Liver (tissue), 9 donors: Measurements from ENCODE around the gene CXCL1. TPM values are rescaled to one million over a fixed set of nuclear protein-coding genes. Genes with fewer than 3 reads are reported as not detected.

Experiments
- DNase-seq: peaks from one replicate; pipeline ENCODE4 v3.0.0-alpha.2; 2017; ENCODE audit warnings: low spot score
- H3K27ac ChIP-seq, 2 donors: one replicate each; pipeline ENCODE4 v1.7.0; 2013; ENCODE audit warnings: inconsistent platforms in 2 of 2, low read length in 2 of 2, control low read depth in 1 of 2, low read depth in 1 of 2, mild to moderate bottlenecking in 1 of 2
- H3K27me3 ChIP-seq, 4 donors: one replicate each; pipeline versions ENCODE4 v1.6.1 to v1.7.0; 2013; ENCODE audit warnings: low read length in 3 of 4, inconsistent platforms in 1 of 4, mild to moderate bottlenecking in 1 of 4, moderate library complexity in 1 of 4; ENCODE audit not compliant: control insufficient read depth in 4 of 4, insufficient read depth in 4 of 4
- H3K36me3 ChIP-seq, 4 donors: one replicate each; pipeline versions ENCODE4 v1.6.1 to v1.7.0; 2013; ENCODE audit warnings: low read length in 3 of 4, mild to moderate bottlenecking in 3 of 4, low read depth in 1 of 4, moderate library complexity in 1 of 4; ENCODE audit not compliant: control insufficient read depth in 4 of 4, insufficient read depth in 3 of 4
- H3K4me1 ChIP-seq, 4 donors: one replicate each; pipeline versions ENCODE4 v1.6.1 to v1.7.0; 2013; ENCODE audit warnings: low read length in 3 of 4, mild to moderate bottlenecking in 3 of 4, moderate library complexity in 1 of 4; ENCODE audit not compliant: control insufficient read depth in 4 of 4, insufficient read depth in 4 of 4
- H3K4me3 ChIP-seq, 3 donors: one replicate each; pipeline versions ENCODE4 v1.6.1 to v1.7.0; 2013; ENCODE audit warnings: low read length in 3 of 3, control low read depth in 1 of 3, low read depth in 1 of 3, mild to moderate bottlenecking in 1 of 3
- H3K9ac ChIP-seq, 2 donors: one replicate each; pipeline ENCODE4 v1.7.0; 2013; ENCODE audit warnings: low read length in 2 of 2, mild to moderate bottlenecking in 2 of 2, moderate library complexity in 2 of 2, control low read depth in 1 of 2, low read depth in 1 of 2
- H3K9me3 ChIP-seq, 4 donors: one replicate each; pipeline versions ENCODE4 v1.6.1 to v1.7.0; 2013; ENCODE audit warnings: low read length in 3 of 4; ENCODE audit not compliant: control insufficient read depth in 4 of 4
- FOXA1 ChIP-seq: IDR thresholded peaks from 2 replicates; pipeline ENCODE4 v1.6.1; 2016; ENCODE audit warnings: antibody characterized with exemption
- FOXA2 ChIP-seq: IDR thresholded peaks from 2 replicates; pipeline ENCODE4 v1.6.1; 2016; ENCODE audit warnings: antibody characterized with exemption
- GABPA ChIP-seq, 2 donors: IDR thresholded peaks in 1 of 2; conservative IDR thresholded peaks in 1 of 2; 2 replicates each; pipeline ENCODE4 v1.6.1; 2016; ENCODE audit warnings: antibody characterized with exemption in 2 of 2, mild to moderate bottlenecking in 1 of 2, moderate library complexity in 1 of 2
- HNF4A ChIP-seq, 2 donors: conservative IDR thresholded peaks; 2 replicates each; pipeline ENCODE4 v1.6.1; 2016; ENCODE audit warnings: antibody characterized with exemption in 2 of 2, mild to moderate bottlenecking in 2 of 2
- HNF4G ChIP-seq: IDR thresholded peaks from 2 replicates; pipeline ENCODE4 v1.6.1; 2016; ENCODE audit warnings: antibody characterized with exemption
- NR2F2 ChIP-seq: IDR thresholded peaks from 2 replicates; pipeline ENCODE4 v1.6.1; 2016; ENCODE audit warnings: antibody characterized with exemption
- RXRA ChIP-seq, 2 donors: IDR thresholded peaks; 2 replicates each; pipeline ENCODE4 v1.6.1; 2017 to 2018; ENCODE audit warnings: antibody characterized with exemption in 2 of 2, mild to moderate bottlenecking in 1 of 2
- SP1 ChIP-seq: IDR thresholded peaks from 2 replicates; pipeline ENCODE4 v1.6.1; 2018; ENCODE audit warnings: antibody characterized with exemption, mild to moderate bottlenecking
- TAF1 ChIP-seq: conservative IDR thresholded peaks from 2 replicates; pipeline ENCODE4 v1.6.1; 2016; ENCODE audit warnings: antibody characterized with exemption, mild to moderate bottlenecking
- YY1 ChIP-seq: IDR thresholded peaks from 2 replicates; pipeline ENCODE4 v1.6.1; 2016; ENCODE audit warnings: antibody characterized with exemption, mild to moderate bottlenecking
- WGBS: extraction: QIAGEN DNeasy Blood & Tissue Kit; methylation state at CpG from one replicate; pipeline ENCODE4 v1.1.7; 2013; 5-methylcytosine and 5-hydroxymethylcytosine counted together
- polyA plus RNA-seq, 2 donors: library from polyadenylated mRNA; stranded (reverse) in 1 of 2; unstranded in 1 of 2; fragments of 200-250 nt in 1 of 2; fragments of >200 nt in 1 of 2; fragmentation: Nextera tagmentation in 1 of 2; extraction: Ambion mirVana in 1 of 2; gene quantifications; one replicate each; pipeline versions ENCODE4 v1.2.1 to v1.2.3, GENCODE V29; 2013 to 2015
- total RNA-seq, 2 donors: library from RNA; depleted of rRNA; stranded (reverse); fragments of >200 nt; gene quantifications; one replicate each; pipeline ENCODE4 v1.2.3, GENCODE V29; 2014
- TF ChIP-seq, protein P1 (sequence below): IDR thresholded peaks from 2 replicates; pipeline ENCODE4 v1.6.1; 2016; ENCODE audit warnings: antibody characterized with exemption
- TF ChIP-seq, protein P2 (sequence below): IDR thresholded peaks from 2 replicates; pipeline ENCODE4 v1.6.1; 2016; ENCODE audit warnings: antibody characterized with exemption
- TF ChIP-seq, protein P3 (sequence below): fragments of 150-350 bp; IDR thresholded peaks from 2 replicates; pipeline ENCODE4 v1.5.1; 2017; ENCODE audit warnings: improper control_type of control experiment, low read depth, low read length; ENCODE audit not compliant: missing input control
- TF ChIP-seq, protein P4 (sequence below): IDR thresholded peaks from 2 replicates; pipeline ENCODE4 v1.6.1; 2016; ENCODE audit warnings: antibody characterized with exemption
- donor health status: healthy.
- donor health status: healthy.
- donor health status: healthy.
- donor health status: healthy.
- donor health status: healthy.

The CXCL1 gene
- total and polyA plus RNA-seq, 4 donors, result 0.97 to 4.2 (median 2.8) TPM; not detected in 1

DNA sequence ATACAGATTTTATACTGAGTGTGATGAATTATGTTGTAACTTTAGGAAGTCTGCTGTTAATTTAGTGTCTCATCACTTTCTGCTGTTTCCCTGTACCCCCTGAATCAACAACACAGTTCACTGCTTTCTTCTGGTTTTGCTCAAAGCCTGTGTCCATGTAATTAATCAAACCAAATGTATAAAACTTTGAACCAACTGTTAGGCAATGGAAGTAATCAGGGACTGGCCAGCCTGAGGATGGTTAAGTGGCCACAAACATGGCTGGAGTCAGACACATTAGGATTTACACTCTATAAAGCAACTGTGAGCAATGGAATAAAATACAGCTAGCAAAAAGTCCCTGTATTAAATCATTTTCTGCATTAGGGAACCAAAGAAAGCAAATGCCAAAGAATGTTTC lies 42.6 kb downstream of the CXCL1 start:
- Histone ChIP-seq H3K9ac (no peak overlapping the region), H3K27me3 (no peaks in the 10 kb centered on the region), H3K4me3 (no peak overlapping the region), H3K27ac (no peak overlapping the region), H3K9me3 (no peaks in the 10 kb centered on the region), H3K4me1 (no peaks in the 10 kb centered on the region), H3K36me3 (no peaks in the 10 kb centered on the region)
- DNase-seq, result no peak
- TF ChIP-seq TAF1 (no peak), FOXA1 (no peak), YY1 (no peak), SP1 (no peak), HNF4A (conservative IDR thresholded peaks at IDR 0.05) (no peak), RXRA (IDR thresholded peaks at IDR 0.05) (no peak)
- TF ChIP-seq, protein P1, sequence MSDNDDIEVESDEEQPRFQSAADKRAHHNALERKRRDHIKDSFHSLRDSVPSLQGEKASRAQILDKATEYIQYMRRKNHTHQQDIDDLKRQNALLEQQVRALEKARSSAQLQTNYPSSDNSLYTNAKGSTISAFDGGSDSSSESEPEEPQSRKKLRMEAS, result no peak
- TF ChIP-seq, protein P2, sequence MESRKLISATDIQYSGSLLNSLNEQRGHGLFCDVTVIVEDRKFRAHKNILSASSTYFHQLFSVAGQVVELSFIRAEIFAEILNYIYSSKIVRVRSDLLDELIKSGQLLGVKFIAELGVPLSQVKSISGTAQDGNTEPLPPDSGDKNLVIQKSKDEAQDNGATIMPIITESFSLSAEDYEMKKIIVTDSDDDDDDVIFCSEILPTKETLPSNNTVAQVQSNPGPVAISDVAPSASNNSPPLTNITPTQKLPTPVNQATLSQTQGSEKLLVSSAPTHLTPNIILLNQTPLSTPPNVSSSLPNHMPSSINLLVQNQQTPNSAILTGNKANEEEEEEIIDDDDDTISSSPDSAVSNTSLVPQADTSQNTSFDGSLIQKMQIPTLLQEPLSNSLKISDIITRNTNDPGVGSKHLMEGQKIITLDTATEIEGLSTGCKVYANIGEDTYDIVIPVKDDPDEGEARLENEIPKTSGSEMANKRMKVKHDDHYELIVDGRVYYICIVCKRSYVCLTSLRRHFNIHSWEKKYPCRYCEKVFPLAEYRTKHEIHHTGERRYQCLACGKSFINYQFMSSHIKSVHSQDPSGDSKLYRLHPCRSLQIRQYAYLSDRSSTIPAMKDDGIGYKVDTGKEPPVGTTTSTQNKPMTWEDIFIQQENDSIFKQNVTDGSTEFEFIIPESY, result no peak

DNA sequence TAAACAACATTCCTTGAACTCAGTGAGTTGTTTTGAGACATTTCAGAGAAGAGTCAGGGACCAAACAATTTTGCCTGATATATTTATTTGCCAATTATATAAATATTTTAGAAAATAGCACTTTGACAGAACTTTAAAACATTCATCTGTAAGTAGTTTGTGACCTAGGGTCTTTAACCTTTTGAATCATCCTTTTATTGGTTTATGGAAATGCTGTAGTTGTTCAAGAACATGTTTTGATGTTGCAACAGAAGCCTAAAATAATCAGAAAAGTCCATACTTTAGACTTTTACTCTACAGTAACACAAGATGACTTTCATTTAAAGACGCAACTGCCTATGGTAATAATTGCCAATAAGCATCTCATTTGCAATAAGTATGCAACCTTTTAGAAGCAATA lies 43.0 kb downstream of the CXCL1 start:
- no peaks in the 10 kb centered on the region for H3K4me1 ChIP-seq
- TF ChIP-seq, protein P2, result no peak
- TF ChIP-seq FOXA2 (no peak), FOXA1 (no peak), RXRA (IDR thresholded peaks at IDR 0.05) (no peak), GABPA (IDR thresholded peaks at IDR 0.05 in 1 of 2, conservative IDR thresholded peaks at IDR 0.05 in 1 of 2) (no peak), NR2F2 (no peak), HNF4G (no peak), YY1 (no peak), SP1 (no peak), TAF1 (no peak)
- TF ChIP-seq, protein P3, sequence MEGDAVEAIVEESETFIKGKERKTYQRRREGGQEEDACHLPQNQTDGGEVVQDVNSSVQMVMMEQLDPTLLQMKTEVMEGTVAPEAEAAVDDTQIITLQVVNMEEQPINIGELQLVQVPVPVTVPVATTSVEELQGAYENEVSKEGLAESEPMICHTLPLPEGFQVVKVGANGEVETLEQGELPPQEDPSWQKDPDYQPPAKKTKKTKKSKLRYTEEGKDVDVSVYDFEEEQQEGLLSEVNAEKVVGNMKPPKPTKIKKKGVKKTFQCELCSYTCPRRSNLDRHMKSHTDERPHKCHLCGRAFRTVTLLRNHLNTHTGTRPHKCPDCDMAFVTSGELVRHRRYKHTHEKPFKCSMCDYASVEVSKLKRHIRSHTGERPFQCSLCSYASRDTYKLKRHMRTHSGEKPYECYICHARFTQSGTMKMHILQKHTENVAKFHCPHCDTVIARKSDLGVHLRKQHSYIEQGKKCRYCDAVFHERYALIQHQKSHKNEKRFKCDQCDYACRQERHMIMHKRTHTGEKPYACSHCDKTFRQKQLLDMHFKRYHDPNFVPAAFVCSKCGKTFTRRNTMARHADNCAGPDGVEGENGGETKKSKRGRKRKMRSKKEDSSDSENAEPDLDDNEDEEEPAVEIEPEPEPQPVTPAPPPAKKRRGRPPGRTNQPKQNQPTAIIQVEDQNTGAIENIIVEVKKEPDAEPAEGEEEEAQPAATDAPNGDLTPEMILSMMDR, result no peak
- TF ChIP-seq, protein P4, sequence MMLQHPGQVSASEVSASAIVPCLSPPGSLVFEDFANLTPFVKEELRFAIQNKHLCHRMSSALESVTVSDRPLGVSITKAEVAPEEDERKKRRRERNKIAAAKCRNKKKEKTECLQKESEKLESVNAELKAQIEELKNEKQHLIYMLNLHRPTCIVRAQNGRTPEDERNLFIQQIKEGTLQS, result no peak
- no peak overlapping the region for H3K27ac ChIP-seq
- H3K9ac ChIP-seq, result no peak overlapping the region
- H3K4me3 ChIP-seq, result no peak overlapping the region
- DNase-seq, result no peak
- no peaks in the 10 kb centered on the region for H3K9me3 ChIP-seq
- H3K36me3 ChIP-seq, result no peaks in the 10 kb centered on the region
- H3K27me3 ChIP-seq, result no peaks in the 10 kb centered on the region
- WGBS, result 0% methylated on average over 1 of the region's 1 CpG
